ENCODE results near the gene DUS1L.

Gene DUS1L

DNA sequence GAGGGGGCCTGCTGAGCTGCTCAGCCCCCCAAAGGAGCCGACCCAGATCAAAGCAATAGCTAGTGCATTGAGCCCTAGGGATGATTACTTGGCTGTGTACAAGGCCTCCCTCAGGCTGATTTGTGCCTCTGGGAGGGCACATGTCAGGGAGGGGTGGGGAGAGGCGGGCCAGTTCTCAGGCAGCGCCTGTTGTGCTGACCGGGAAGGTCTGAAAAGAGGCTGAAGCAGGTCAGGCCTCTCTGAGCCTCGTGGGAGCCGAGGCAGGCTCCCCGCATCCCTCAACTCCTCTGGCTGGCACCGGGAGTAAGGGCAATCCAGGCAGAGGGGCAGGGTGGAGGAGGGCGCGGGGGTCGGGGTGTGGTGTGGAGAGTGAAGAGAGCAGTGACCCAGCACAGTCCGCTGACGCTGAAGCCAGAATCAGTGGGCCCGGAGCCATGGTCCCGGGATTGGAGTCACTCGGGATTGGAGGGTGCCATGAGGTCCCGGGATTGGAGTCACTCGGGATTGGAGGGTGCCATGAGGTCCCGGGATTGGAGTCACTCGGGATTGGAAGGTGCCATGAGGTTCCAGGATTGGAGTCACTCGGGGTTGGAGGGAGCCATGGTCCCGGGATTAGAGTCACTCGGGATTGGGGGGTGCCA is 31.1 kb downstream of the DUS1L start:
- TF ChIP-seq, protein P1, sequence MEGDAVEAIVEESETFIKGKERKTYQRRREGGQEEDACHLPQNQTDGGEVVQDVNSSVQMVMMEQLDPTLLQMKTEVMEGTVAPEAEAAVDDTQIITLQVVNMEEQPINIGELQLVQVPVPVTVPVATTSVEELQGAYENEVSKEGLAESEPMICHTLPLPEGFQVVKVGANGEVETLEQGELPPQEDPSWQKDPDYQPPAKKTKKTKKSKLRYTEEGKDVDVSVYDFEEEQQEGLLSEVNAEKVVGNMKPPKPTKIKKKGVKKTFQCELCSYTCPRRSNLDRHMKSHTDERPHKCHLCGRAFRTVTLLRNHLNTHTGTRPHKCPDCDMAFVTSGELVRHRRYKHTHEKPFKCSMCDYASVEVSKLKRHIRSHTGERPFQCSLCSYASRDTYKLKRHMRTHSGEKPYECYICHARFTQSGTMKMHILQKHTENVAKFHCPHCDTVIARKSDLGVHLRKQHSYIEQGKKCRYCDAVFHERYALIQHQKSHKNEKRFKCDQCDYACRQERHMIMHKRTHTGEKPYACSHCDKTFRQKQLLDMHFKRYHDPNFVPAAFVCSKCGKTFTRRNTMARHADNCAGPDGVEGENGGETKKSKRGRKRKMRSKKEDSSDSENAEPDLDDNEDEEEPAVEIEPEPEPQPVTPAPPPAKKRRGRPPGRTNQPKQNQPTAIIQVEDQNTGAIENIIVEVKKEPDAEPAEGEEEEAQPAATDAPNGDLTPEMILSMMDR (IDR thresholded peaks at IDR 0.05; ENCODE audit: borderline replicate concordance, insufficient read depth, low read depth, low read length): no peak
- no peak overlapping the region for H3K4me3 ChIP-seq (ENCODE audit: low read depth, low read length)

DNA sequence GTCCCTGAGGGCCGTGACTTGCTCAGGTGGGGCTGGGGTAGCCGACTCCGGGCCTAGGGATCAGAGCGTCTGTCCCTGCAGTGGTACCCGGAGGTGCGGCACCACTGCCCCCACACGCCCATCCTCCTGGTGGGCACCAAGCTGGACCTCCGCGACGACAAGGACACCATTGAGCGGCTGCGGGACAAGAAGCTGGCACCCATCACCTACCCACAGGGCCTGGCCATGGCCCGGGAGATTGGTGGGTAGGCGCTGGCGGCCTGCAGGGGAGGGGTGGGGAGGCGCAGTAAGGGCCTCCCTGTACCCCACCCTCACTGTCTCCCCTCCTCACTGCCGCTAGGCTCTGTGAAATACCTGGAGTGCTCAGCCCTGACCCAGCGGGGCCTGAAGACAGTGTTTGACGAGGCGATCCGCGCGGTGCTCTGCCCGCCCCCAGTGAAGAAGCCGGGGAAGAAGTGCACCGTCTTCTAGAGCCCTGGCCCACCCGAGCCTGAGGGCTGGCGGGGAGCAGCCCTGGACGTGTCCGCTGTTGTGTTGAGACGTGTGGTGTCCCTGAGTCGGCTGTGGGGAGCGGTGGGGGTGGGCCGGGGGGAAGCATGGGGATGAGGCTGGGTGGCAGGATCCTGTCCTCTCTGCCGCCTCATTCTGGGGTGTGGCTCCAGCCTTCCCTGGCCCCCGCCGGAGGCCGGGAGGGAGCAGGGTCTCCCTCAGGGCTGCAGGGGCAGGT is 32.1 kb downstream of the DUS1L start:
- TF ChIP-seq, protein P1 (IDR thresholded peaks at IDR 0.05; ENCODE audit: borderline replicate concordance, insufficient read depth, low read depth, low read length): no peak
- no peak overlapping the region for H3K4me3 ChIP-seq (ENCODE audit: low read depth, low read length)

DNA sequence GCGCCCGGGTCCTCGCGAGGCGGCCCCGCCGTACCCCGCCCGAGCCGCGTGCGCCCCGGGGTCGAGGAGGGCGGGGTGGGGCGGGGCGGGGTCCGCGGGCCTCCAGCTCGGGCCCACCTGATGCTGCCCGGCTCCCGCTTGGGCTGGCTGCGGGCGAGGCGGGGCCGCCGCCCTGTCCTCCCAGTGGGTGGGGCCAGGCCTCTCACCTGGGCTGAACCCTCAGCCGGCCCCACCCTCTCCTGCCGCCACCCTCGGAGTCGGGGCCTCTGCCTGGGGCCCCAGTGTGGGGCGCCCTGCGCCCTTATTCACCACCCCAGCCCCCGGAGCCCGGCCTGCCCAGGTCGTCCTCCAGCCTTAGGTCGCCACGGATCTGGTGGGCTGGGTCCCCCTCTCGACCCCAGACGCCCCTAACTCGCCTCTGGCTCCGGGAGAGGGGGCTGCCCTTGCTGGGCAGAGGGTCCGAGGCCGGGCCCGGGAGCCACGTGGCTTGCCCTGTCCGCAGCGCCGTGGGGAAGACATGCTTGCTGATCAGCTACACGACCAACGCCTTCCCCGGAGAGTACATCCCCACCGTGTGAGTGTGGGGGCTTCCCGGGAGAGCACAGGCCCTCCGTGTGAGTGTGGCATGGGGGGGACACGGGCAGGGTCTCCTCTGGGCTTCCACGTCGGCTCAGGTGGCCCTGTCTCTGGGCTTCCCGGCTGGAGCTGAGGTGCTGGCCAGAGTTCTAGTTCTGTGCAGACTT is 33.5 kb downstream of the DUS1L start:
- TF ChIP-seq, protein P1 (IDR thresholded peaks at IDR 0.05; ENCODE audit: borderline replicate concordance, insufficient read depth, low read depth, low read length): no peak
- H3K4me3 ChIP-seq (ENCODE audit: low read depth, low read length): peak overlapping the region; percentile 36

DNA sequence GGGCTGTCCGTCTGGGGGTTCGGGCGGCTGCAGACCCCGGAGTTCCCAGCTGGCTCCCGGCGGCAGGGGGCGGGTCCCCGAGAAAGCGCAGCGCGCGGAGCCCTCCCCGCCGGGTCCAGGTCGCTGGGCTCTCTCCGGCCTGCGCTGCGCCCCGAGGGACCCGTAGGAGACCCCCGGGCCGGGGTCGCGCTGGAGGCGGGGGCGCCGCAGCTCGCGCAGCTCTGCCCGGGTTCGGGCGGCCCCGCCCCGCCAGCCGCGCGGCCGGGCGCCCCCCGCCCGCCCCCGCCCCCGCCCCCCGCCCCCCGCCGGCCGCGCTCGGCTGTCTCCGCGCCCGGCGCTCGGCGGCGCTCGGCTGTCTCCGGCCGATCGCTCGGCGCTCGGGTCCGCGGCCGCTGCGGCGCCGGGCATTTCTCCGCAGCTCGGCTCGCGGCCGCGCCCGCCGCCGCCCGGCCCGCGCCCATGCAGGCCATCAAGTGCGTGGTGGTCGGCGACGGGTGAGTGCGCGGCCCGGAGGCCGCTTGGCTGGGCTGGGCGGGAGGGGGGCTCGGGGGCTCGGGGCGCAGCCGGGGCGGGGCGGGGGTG is 34.2 kb downstream of the DUS1L start, which contains the start of gene RAC3:
Gene RAC3, plus strand, starts transcription at position 376 of the 582 bp plus-strand sequence. Its CDS starts 84 bp downstream, at position 460.
- TF ChIP-seq, protein P1 (IDR thresholded peaks at IDR 0.05; ENCODE audit: borderline replicate concordance, insufficient read depth, low read depth, low read length): no peak
- peak within 1 kb of the TSS; percentile 46 for H3K4me3 ChIP-seq (ENCODE audit: low read depth, low read length)

DNA sequence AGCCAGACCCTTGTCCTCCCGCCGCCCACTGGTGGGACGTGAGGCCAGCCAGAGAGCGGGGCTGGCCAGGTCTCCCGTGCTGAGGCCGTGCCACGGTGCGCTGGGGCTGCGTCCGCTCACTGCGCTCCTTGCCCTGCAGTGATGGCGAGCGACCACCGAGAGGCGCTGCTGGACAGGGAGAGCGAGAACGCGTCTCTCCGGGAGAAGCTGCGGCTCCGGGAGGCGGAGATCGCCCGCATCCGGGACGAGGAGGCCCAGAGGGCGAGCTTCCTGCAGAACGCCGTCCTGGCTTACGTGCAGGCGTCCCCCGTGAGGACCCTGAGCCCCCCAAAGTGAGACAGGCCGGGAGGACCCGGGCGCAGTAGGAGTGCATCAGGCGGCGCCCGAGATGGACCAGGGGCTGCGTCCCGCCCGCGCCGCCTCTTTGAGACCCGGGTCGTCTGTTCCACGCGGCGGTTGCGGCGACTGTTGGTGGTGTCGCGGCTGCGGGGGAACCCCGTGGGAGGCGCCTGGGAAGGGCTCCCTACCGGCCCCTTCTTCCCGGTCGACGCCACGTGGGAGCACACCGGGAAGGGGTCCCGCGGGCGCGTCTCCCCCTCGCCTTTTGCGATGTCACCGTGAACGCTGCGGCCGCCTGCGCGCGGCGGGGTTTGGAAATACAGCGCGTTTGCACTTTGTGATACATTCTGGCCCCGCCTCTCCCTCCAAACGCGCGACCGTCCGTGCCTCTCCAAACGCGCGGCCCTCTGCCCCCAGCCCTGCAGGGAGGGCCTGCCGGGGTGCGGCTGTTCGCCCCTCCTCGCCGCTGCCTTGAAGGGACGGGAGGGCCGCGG is 34.9 kb downstream of the DUS1L start:
- H3K4me3 ChIP-seq (ENCODE audit: low read depth, low read length): peak overlapping the region; percentile 46
- TF ChIP-seq, protein P1 (IDR thresholded peaks at IDR 0.05; ENCODE audit: borderline replicate concordance, insufficient read depth, low read depth, low read length): peak; percentile 94

DNA sequence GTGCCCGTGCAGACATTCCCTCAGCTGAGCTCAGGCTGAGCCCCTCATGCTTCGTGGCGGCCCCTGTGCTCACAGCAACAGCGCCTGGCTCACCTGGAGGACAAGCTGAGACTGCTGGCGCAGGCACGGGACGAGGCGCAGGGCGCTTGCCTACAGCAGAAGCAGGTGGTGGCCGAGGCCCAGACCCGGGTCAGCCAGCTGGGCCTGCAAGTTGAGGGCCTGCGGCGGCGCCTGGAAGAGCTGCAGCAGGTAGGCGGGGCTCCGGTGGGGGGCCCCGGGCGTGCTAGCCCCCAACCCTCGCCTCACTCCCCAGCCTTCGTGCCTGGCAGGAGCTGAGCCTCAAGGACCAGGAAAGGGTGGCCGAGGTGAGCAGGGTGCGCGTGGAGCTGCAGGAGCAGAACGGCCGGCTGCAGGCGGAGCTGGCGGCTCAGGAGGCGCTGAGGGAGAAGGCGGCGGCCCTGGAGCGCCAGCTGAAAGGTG is 35.6 kb downstream of the DUS1L start:
- TF ChIP-seq, protein P1 (IDR thresholded peaks at IDR 0.05; ENCODE audit: borderline replicate concordance, insufficient read depth, low read depth, low read length): no peak
- no peak overlapping the region for H3K4me3 ChIP-seq (ENCODE audit: low read depth, low read length)

Measured in GM12875 (cell line).